Activated CD8-positive, alpha-beta memory T cell treated with anti-CD3 and anti-CD28 coated beads, Interleukin-2, amount 50 U/mL, for 1 hour (primary cell): ENCODE results near the gene SMLR1.

ENCODE experiments used
- DNase-seq: peaks from one replicate; pipeline ENCODE4 v3.0.0-alpha.2; 2020; ENCODE audit errors: extremely low read depth

The SMLR1 gene

DNA sequence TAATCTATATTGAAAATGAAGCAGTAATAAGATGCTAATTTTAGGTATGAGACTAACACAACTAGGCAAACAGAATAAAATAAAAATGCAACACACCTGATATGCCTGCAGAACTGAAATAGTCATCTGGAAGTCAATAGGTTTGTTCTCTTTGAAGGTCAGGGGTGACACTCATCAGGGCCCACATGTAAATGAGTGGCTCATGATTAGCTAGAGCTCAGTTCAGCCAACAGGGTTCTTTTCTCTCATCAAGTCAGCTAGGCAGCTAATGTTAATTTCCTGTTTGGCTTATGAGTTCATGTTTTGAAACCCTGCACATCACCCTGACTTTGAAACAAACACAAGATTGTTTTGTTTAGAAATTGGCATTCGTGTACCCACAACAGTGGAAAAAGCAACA is 23.8 kb downstream of the SMLR1 start:
- DNase-seq = no peak

DNA sequence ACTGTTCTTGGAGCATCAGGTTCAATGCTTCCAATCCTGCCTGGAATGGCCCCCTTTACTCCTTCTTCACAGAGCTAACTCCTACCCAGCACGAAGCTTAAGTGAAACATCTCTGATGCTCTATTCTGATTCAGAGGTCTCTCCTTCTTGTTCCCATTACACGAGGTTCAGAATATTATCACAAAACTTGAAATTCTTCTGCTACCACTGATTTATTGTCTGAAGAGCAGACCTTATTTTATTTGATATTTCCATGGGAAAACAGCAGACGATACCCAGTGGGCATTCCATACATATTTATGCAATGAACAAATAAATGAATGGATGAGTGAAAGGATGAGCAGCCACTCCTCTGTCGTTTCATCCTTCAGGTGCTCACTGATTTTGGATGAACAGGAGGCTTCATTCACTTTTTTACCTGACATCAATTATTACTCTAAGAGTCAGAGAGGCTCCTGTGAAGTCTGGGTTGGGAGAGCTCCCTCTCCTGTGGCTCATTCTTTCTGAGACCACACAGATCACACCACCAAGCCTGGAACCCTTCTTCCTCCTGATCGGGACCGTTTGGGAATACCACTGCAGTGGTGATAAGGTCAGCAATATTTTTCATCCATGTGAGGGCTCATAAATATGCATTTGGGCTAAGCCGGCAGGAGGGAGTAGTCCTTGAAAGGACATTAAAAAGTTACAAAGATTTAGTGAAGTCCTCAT is 25.8 kb downstream of the SMLR1 start:
- no peak for DNase-seq

DNA sequence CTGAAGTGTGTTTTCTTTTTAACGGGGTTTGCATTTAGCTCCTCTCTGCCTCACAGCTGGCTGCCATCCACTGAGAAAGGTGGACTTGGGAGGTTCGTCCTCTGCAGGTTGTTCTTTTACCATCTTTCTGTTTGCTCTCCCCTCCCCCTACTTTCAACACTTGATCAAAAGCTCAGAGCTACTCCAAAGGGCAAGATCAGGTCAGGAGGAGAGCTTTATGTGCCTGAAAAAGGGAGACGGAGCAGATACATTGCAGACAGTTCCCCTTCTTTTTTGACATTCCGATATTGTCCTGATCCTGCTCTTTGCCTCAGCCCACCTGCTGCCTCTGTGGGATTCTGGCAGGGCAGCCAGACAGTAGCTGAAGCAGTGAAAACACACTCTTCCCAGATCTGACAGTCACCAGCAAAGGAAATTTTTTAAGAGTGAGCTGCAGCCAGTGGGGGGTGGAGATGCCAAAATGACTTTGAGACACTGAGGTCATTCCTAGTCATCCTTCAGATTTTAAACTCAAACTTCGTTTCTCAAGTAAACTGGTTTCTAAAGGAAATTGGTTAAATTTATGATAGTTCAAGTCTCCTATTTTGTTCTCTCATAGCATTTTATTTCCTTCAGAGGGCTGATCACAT is 26.5 kb downstream of the SMLR1 start:
- no peak for DNase-seq

DNA sequence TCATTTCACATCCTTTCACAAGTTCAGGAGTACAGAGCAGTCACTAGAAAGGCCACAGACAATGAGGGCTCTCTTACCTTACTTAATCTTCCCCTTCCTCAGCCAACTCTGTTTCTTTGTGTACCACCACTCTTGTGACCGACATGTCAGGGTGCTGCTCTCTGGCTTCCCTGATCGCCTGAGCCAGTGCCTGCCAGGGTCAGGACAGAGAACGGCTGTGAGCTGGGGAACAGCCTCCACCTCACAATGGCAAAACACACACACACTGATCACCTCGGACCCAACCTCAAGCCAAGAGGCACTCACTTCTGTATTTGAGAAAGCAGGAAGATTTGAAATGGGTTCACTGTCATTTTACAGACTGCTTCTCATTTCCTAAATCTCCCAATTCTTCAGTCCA is 30.8 kb downstream of the SMLR1 start:
- DNase-seq = no peak

DNA sequence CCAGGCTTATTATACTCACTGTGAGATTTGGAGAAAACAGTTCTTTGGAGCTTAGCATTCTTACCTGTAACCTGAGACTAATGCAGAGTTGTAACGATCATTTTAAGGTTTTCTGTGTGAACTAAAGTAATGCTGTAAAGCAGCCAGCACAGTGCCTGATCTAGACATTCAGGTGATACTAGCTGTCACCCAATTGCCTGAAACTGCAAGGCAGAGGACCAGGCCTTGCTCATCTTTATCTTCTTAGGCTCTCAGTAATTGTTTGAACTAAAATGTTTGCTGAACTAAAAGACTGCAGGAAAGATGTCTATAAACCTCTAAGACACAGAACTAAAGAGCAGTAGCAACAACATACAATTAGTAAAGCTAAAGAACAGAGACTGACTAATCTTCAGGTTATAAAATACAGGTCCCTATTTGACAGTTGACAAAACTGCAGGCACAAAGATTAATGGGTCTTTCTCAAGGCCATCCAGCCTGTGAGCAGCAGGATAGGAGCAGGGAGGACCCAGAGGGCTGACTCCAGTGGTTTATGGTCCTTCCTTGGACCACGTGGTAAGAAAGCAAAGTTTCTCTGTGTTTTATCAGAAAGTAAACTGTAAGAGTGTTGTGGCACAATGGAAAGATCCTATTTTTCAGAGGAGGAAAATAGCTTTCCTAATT is 31.4 kb downstream of the SMLR1 start:
- no peak for DNase-seq

DNA sequence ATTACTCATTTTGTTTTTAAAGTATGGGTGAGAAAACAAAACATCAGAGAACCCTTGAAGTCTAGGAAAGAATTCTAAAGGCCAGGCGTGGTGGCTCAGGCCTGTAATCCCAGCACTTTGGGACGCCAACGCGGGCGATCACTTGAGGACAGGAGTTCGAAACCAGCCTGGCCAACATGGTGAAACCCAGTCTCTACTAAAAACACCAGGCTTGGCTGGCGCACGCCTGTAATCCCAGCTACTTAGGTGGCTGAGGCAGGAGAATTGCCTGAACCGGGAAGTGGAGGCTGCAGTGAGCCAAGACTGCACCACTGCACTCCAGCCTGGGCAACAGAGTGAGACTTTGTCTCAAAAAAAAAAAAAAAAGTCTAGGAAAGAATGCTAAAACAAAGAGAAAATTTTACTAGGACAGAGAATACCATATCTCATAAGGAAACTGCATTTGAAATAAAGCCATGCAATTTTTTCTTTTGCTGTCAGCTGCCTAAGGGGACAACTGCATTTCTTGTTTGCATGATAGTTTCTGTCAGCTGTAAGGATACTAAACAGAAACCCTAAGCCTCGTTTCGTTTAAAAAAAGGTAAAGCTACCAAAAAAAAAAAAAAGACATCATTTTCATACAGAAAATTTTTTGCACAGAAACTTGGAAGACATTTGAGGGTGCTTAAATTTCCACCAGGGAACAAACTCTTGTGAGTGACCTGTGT is 32.1 kb downstream of the SMLR1 start:
- DNase-seq = no peak

DNA sequence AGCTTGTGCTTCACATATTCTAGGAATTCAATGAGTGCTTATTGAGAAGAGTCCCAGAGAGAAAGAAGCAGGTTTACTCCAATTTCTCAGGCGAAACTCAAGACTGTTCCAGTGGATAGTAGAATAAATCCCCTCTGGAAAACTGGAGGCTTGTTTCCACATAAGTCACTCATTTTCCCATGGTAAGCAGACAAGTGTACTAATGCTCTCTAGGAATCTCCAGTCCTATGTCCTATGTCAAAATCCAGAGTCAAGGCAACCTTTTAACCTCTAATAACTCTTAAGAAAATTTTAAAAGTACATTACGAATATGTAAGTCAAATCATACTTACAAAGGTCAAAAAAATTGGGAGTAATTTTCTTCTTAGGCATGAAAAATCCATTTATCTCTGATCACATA is 35.2 kb downstream of the SMLR1 start:
- no peak for DNase-seq

DNA sequence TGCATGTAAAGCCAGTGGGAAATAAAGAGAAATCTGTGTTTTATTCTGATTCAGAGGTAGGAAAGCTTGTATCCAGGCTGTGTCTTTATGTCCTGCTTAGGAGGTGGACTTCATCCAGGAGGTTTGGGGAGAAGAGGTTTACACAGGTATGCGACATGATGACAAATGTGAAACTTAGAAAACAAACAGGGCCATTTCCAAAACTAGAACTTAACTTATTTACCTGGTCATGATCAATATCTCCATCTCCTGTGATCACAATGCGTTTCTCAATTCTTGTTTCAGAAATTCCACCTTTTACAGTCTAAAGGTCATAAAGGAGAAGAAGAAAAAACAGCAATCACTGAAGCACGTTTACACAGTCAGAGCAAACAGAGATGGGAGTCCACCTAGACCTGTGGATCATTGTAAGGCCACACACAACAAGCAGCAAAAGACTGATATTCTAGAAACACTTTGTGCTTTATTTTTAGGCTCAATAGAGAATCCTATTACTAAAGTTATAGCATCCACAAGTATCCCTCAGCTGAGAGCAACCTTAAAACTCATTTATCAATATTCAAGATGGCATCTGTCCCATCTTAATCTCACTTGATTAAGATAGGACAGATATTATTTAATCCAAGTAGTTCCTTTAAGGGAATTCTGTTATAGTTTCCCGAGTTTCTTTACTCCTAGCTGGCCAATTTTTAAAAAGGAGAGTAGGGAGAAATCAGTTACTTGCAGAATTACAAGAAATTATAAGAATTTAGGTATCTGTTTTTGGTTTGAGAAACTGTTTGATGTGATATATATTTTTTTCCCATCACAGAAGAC is 36.4 kb downstream of the SMLR1 start:
- no peak for DNase-seq

DNA sequence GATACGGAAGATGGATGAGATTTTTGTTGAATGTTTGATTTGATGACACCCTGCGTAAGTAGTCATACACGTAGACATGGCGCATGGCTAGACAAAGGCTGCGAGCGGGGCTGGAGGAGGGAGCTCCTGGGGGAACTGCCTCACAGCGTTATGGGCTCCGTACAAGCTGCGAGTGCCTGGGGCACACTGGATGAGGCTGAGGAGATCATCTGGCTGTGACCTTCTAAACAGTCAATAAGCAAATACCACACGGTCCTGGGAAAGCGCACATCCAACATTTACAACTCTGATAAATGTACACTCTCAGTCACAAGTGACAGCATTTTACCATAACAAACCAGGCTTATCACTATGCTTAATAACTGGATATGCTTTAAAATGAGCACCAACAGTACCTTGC is 37.1 kb downstream of the SMLR1 start:
- DNase-seq = no peak

DNA sequence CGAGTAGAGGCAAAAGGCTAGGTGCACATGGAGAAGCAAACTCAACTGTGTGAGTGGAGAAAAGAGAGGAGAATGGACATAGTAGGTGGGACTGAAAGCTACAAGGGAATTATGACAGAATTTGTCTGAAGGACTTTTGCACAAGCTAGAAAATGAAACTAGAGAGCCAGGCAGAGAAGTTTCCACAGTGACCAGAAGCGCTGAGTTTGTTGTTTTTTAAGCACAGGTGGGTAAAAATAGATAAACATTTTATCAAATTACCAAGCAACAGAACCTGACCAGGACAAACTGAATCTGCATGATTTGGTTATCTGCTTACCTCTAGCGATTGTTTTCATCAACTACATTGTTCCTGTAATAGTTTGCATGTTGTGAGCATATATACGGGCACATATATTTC is 38.6 kb downstream of the SMLR1 start:
- DNase-seq = no peak

DNA sequence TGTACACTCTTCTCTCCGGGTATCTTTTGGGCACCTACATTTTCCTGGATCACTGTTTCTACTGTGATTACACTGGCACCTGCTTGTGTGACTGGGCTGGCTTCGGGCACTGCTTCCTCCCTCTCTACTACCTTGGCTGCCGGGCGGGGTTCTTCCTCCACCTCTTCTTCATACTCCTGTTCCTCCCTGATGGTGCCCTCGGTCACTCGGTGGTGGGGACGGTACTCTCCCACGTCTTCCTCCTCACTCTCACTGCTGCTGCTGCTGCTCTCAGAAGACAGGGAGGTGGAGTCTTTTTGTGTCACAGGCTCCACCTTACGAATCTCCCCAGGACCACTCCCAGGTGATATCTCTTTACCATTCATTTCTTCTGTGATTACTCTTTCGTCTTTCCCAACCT is 42.5 kb downstream of the SMLR1 start:
- DNase-seq = no peak

DNA sequence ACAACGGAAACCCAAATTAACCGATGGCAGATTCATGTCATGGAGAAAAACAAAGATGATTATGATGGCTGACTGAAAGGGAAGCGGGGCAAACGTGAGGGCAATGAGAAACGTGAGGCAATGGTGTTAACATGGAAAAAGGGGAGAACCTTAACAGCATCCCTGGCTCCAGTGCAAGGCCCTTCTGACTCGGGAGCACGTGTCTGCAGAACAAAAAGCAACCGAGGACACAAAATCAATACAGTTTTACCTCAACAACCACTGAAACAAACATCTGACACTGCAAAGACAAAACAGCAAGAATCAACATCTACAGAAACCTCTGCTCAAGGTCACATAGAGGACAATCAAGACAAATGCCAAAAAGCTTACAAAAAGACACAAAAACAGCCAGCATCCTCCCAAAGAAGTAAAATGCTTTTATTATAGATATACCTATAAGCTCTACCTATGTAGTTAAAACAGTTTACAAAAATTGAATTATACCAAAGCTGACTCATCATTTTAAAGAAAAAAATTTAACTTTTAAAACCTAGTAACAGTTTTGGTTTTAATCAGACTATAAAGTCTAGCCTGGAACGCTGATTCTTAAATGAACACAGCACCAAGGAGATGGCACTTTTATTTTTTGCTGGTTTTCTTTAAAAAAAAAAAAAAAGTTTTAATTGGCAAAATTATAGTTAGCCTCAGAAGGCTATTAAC is 43.1 kb downstream of the SMLR1 start:
- no peak for DNase-seq

DNA sequence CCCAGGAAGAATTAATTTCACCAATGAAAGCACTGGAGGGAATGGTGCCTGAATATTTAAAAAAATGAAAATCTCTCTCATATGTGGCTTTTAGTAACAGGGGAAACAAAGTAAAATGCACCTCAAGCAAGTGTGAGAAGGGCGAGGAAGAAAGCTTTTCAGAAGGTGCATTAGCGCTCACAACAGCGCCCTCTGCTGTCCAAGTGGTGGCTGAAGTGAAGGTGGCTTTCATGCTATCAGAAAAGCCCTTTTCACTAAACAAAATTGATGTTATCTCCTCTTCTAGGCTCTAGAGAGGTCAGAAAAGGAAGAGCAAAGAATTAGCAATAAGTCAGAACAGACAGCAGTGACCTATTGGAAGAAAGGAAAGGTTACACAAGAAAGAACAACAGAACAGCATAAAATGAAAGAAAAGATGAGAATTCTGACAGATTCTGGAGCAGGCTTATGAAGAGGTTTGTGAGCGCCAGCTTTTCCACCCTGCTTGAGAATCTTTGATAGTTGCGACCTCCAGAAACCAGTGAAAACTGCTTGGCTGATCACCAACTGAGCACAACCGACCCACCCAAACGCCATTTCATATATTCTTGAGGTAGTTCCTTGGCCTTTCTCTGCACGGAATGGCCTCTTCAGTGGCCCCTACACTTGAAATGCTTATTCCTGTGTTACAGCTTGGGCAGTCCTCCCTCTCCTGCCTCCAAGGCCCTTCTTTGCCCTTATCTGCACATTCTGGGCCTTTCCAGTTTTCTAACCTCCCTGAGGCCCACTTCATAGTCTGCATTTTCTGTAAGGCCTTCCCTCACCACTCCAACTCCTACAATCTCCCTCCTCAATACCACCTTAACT is 45.3 kb downstream of the SMLR1 start:
- peak; percentile 19 for DNase-seq

DNA sequence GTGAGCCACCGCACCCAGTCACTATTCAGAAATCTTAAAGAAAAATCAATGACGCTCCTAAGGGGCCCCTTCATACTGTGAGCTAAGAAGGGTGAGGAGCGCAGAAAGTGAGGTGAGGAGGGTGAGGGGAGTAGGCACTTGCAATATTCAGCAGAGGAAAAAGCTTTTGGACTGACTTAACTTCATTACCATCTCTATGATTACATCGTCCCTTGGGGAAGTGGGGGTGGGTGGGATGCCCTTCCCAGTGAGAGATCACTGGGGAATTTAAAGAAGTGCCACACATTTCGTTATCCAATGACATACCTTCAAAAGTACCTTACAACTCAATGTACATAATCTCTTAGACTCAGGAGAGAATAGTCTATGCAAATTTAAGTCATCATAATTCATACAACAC is 46.5 kb downstream of the SMLR1 start:
- no peak for DNase-seq

DNA sequence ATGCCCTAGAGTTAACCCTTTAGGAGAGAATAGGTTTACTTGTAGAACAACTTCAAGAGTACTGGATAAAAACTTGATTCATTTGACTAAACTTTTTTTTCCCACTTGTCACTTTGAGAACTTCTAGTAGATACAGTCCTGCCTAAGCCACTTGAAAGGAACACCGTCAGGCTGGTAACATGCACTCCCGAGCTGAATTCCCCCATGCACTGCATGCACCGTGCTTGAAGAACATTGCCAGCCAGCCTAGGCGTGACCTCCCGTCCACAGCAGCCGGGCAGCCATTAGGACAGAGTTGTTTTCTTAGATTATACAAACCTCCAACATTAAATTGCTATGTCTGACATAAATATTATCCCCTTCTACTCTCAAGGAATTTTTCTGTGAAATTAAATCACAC is 52.6 kb downstream of the SMLR1 start:
- DNase-seq = no peak

DNA sequence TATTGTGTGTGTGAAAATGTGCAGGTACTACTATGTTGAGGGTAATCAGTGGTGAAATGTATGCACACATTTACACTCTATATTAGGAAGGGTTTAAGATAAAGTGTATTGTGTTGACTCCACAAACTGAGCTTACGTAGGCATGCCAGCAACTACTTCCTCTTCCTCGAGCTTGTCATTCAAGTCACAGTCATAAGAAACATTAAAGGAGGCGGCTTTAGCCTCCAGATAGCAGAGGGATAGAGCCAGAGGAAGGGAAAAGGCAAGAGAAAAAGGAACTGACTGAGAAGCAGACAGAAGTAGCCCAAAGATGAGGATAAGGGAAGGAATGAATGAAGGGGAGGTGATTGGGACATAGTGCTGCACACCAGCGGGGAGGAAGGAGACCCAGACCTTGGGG is 55.2 kb downstream of the SMLR1 start:
- no peak for DNase-seq

DNA sequence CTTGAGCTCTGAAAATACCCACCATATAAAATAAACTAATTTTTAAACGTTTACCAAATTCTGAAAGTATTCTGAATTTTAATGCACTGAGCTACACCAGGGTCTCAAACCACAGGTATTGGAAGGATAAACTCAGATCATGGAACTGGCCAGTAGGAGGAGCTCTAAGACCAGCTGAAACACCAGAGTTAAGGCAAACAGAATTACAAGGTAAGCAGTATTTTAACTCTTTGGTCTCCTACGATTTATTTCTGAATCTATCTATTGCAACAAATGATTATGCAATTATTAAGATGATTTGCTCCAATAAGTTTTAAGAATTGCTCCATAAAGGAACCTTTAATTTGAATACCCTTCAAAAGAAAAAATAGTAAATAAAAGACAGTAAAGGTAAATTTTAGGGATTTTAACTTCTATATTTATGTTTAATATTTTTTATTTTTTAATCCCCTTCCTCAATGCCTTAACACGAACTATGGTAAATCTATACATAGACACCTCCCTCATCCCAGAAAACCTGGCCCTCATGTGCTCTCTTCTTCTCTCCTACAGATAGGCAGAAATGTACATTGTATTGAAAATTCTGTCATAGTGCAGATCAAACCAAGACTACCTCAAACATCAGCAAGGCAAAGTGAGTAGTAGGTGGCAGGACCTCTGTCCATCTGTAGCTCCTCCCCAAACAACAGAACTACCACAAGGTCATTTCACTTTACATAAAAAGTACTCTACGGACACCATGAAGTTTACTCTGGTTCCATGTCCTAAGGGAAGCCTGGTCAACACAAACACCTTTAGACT is 58.4 kb downstream of the SMLR1 start:
- DNase-seq = peak; percentile 53
